Trophoblast cell (in vitro differentiated cells and primary cell): ENCODE measurements around the gene SHCBP1L.

Experiments
- DNase-seq, 2 donors: peaks; one replicate each; pipeline ENCODE4 v3.0.0-alpha.2; 2016
- H2AFZ ChIP-seq: 2 replicates; pipeline ENCODE4 v1.6.1; 2013; ENCODE audit warnings: low read length, moderate library complexity, mild to moderate bottlenecking; ENCODE audit not compliant: insufficient read depth, poor library complexity
- H2AK5ac ChIP-seq: 2 replicates; pipeline ENCODE4 v1.6.1; 2013; ENCODE audit warnings: mild to moderate bottlenecking, low read length
- H2BK120ac ChIP-seq: 2 replicates; pipeline ENCODE4 v1.6.1; 2013; ENCODE audit warnings: low read length, mild to moderate bottlenecking, moderate library complexity; ENCODE audit not compliant: insufficient read depth, poor library complexity
- H2BK12ac ChIP-seq: 2 replicates; pipeline ENCODE4 v1.6.1; 2013; ENCODE audit warnings: mild to moderate bottlenecking, low read length, moderate library complexity
- H2BK5ac ChIP-seq: 2 replicates; pipeline ENCODE4 v1.6.1; 2013; ENCODE audit warnings: low read length, low read depth, moderate library complexity, mild to moderate bottlenecking; ENCODE audit not compliant: poor library complexity
- H3K14ac ChIP-seq: 2 replicates; pipeline ENCODE4 v1.6.1; 2013; ENCODE audit warnings: mild to moderate bottlenecking, low read length
- H3K18ac ChIP-seq: 2 replicates; pipeline ENCODE4 v1.6.1; 2013; ENCODE audit warnings: mild to moderate bottlenecking, low read length
- H3K23ac ChIP-seq: 2 replicates; pipeline ENCODE4 v1.6.1; 2013; ENCODE audit warnings: low read length
- H3K27ac ChIP-seq: 2 replicates; pipeline ENCODE4 v1.5.1; 2013; ENCODE audit warnings: low read depth, mild to moderate bottlenecking, inconsistent platforms, low read length, moderate library complexity
- H3K27me3 ChIP-seq: 2 replicates; pipeline ENCODE4 v1.6.1; 2013; ENCODE audit warnings: inconsistent platforms, mild to moderate bottlenecking, low read length, moderate library complexity; ENCODE audit not compliant: insufficient read depth
- H3K36me3 ChIP-seq, 2 experiments: 1 replicate in 1 of 2; 2 replicates in 1 of 2; pipeline ENCODE4 v1.6.1; 2013; ENCODE audit warnings: low read length in 2 of 2, mild to moderate bottlenecking in 2 of 2, moderate library complexity in 1 of 2; ENCODE audit not compliant: insufficient read depth in 2 of 2, control insufficient read depth in 1 of 2
- H3K4ac ChIP-seq: 2 replicates; pipeline ENCODE4 v1.6.1; 2013; ENCODE audit warnings: low read depth, mild to moderate bottlenecking, low read length, moderate library complexity
- H3K4me1 ChIP-seq, 2 experiments: 1 replicate in 1 of 2; 2 replicates in 1 of 2; pipeline ENCODE4 v1.6.1; 2013; ENCODE audit warnings: low read length in 2 of 2, mild to moderate bottlenecking in 2 of 2, moderate library complexity in 1 of 2; ENCODE audit not compliant: insufficient read depth in 2 of 2, control insufficient read depth in 1 of 2
- H3K4me2 ChIP-seq: 2 replicates; pipeline ENCODE4 v1.6.1; 2013; ENCODE audit warnings: inconsistent platforms, mild to moderate bottlenecking, low read length, moderate library complexity
- H3K4me3 ChIP-seq: 2 replicates; pipeline ENCODE4 v1.5.1; 2013; ENCODE audit warnings: mild to moderate bottlenecking, low read depth, low read length, inconsistent platforms
- H3K79me1 ChIP-seq: one replicate; pipeline ENCODE4 v1.6.1; 2013; ENCODE audit warnings: low read length
- H3K79me2 ChIP-seq: 2 replicates; pipeline ENCODE4 v1.6.1; 2013; ENCODE audit warnings: low read length, mild to moderate bottlenecking; ENCODE audit not compliant: control insufficient read depth, insufficient read depth, poor library complexity
- H3K9ac ChIP-seq: 2 replicates; pipeline ENCODE4 v1.6.1; 2013; ENCODE audit warnings: mild to moderate bottlenecking, low read length
- H3K9me3 ChIP-seq: 2 replicates; pipeline ENCODE4 v1.6.1; 2013; ENCODE audit warnings: low read depth, mild to moderate bottlenecking, control low read depth, inconsistent platforms, low read length; ENCODE audit not compliant: insufficient read depth
- H4K12ac ChIP-seq: 2 replicates; pipeline ENCODE4 v1.6.1; 2013; ENCODE audit warnings: low read depth, mild to moderate bottlenecking, low read length, moderate library complexity
- H4K8ac ChIP-seq: 2 replicates; pipeline ENCODE4 v1.6.1; 2013; ENCODE audit warnings: low read depth, mild to moderate bottlenecking, low read length, moderate library complexity
- H4K91ac ChIP-seq: one replicate; pipeline ENCODE4 v1.6.1; 2013; ENCODE audit warnings: low read depth, mild to moderate bottlenecking, low read length, moderate library complexity
- WGBS: extraction: QIAGEN DNeasy Blood & Tissue Kit; methylation state at CpG from one replicate; pipeline ENCODE4 v1.1.7; 2013; ENCODE audit warnings: missing lambda C conversion rate; ENCODE audit not compliant: insufficient read length, insufficient coverage; ENCODE audit errors: extremely low coverage; 5-methylcytosine and 5-hydroxymethylcytosine counted together

The SHCBP1L gene

DNA sequence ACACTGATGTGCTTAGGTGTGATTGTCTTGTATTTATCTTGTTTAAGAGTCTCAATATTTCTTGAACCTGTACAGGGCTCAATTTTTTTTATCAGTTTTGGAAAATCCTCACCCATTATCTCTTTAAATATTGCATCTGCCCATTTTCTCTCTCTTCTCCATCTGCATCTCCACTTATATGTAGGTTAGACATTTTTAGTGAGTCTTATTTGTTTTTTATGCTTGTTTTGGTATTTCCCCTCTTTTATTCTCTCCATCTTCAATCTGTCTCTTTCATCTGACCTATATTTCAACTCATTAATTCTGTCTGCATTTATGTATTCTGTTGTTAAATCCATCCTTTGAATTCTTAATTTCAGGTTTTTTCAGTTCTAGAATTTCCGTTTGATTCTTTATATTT lies 32.9 kb upstream of the SHCBP1L start:
- Histone ChIP-seq H3K18ac (no peak overlapping the region), H3K9me3 (no peaks in the 10 kb centered on the region), H3K27me3 (no peaks in the 10 kb centered on the region), H3K79me2 (no peaks in the 10 kb centered on the region), H3K14ac (no peak overlapping the region), H3K27ac (no peak overlapping the region), H2AFZ (no peak overlapping the region), H3K4me1 (no peaks in the 10 kb centered on the region), H4K12ac (no peak overlapping the region), H2AK5ac (no peak overlapping the region), H2BK120ac (no peak overlapping the region), H2BK5ac (no peak overlapping the region), H3K36me3 (no peaks in the 10 kb centered on the region), H3K4me3 (no peak overlapping the region), H3K9ac (no peak overlapping the region), H3K79me1 (no peaks in the 10 kb centered on the region), H4K91ac (no peak overlapping the region), H3K23ac (no peak overlapping the region), H3K4ac (no peak overlapping the region), H3K4me2 (no peak overlapping the region), H4K8ac (no peak overlapping the region), H2BK12ac (no peak overlapping the region)
- DNase-seq, result no peak
- no CpG with 5 or more reads among the region's 1 CpG for WGBS

DNA sequence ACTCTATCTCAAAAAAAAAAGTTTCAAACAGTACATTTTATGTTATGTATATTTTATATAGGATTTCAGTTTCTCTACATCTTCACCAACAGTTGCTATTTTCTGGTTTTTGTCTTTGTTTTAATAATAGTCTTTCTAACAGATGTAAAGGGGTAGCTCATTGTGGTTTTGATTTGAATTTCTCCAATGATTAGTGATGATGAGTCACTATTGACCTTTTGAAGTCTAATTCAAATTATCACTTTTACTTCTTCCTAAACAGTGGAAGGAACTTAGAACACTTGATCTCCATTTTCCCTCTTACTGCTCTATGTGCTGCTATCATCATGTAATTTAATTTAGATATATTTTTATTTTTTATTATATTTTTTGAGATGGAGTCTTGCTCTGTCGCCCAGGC lies 31.7 kb upstream of the SHCBP1L start:
- H2BK12ac ChIP-seq, result no peak overlapping the region
- no peaks in the 10 kb centered on the region for H3K4me1 ChIP-seq
- H2BK120ac ChIP-seq, result no peak overlapping the region
- H3K4me3 ChIP-seq, result no peak overlapping the region
- H4K12ac ChIP-seq, result no peak overlapping the region
- H4K91ac ChIP-seq, result no peak overlapping the region
- H3K27ac ChIP-seq, result no peak overlapping the region
- H3K18ac ChIP-seq, result no peak overlapping the region
- H3K36me3 ChIP-seq, result no peaks in the 10 kb centered on the region
- H3K4ac ChIP-seq, result no peak overlapping the region
- DNase-seq, result no peak
- no CpG with 5 or more reads among the region's 1 CpG for WGBS
- H3K14ac ChIP-seq, result no peak overlapping the region
- H2AFZ ChIP-seq, result no peak overlapping the region
- no peak overlapping the region for H3K9ac ChIP-seq
- no peaks in the 10 kb centered on the region for H3K9me3 ChIP-seq
- no peak overlapping the region for H4K8ac ChIP-seq
- H3K79me1 ChIP-seq, result no peaks in the 10 kb centered on the region
- H3K79me2 ChIP-seq, result no peaks in the 10 kb centered on the region
- H3K27me3 ChIP-seq, result no peaks in the 10 kb centered on the region
- H3K4me2 ChIP-seq, result no peak overlapping the region
- no peak overlapping the region for H3K23ac ChIP-seq
- H2BK5ac ChIP-seq, result no peak overlapping the region
- H2AK5ac ChIP-seq, result no peak overlapping the region

DNA sequence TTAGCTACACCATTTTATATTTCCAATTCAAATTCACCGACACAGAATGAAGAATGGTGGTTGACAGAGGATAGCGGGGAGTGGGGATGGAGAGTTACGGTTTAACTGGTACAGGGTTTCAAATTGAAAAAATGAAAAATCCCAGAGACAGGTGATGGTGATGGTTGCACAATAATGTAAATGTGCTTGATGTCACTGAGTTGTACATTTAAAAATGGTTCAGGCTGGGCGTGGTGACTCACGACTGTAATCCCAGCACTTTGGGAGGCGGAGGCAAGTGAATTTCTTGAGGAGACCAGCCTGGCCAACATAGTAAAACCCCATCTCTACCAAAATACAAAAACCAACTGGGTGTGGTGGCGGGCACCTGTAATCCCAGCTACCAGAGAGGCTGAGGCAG lies 31.2 kb upstream of the SHCBP1L start:
- Histone ChIP-seq H3K36me3 (no peaks in the 10 kb centered on the region), H3K4me3 (no peak overlapping the region), H3K27me3 (no peaks in the 10 kb centered on the region), H3K4me2 (no peak overlapping the region), H3K4ac (no peak overlapping the region), H2BK120ac (no peak overlapping the region), H4K8ac (no peak overlapping the region), H4K12ac (no peak overlapping the region), H3K14ac (no peak overlapping the region), H4K91ac (no peak overlapping the region), H3K4me1 (no peaks in the 10 kb centered on the region), H2BK5ac (no peak overlapping the region), H3K79me2 (no peaks in the 10 kb centered on the region), H3K9ac (no peak overlapping the region), H3K27ac (no peak overlapping the region), H2AFZ (no peak overlapping the region), H3K9me3 (no peaks in the 10 kb centered on the region), H3K23ac (no peak overlapping the region), H3K79me1 (no peaks in the 10 kb centered on the region), H3K18ac (no peak overlapping the region), H2AK5ac (no peak overlapping the region), H2BK12ac (no peak overlapping the region)
- no peak for DNase-seq
- WGBS, result no CpG with 5 or more reads among the region's 7 CpGs

DNA sequence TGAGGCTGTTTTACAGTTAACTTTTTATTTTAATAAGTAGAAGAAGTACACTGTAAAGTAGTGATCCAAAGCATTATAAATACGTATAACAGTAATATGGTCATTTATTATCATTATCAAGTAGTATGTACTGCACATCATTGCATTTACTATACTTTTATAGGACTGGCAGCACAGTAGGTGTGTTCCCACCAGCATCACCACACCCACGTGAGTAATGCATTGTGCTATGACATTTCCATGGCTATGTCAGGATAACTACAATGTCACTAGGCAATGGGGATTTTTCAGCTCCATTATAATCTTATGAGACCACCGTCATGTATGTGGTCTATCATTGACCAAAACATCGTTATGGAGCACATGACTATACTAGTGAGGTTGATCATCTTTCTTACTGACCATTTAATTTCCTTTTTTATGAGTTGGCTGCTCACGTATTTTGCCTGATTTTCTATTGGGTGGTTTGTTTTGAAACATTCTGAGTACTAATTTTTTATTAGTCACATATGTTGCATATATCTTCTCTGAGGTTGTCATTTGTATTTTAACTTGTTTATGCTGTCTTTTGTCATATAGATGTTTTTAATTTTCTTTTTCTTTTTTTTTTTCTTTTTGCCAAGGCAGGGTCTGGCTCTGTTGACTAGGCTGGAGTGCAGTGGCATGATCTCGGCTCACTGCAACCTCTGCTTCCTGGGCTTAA lies 25.3 kb upstream of the SHCBP1L start:
- Histone ChIP-seq H4K91ac (no peak overlapping the region), H3K36me3 (no peaks in the 10 kb centered on the region), H3K23ac (no peak overlapping the region), H3K79me1 (no peaks in the 10 kb centered on the region), H3K9me3 (no peaks in the 10 kb centered on the region), H4K8ac (no peak overlapping the region), H2AFZ (no peak overlapping the region), H4K12ac (no peak overlapping the region), H3K4me2 (no peak overlapping the region), H3K4me1 (peaks cover 0 to 2% of the 10 kb centered on the region in 2 experiments), H3K18ac (no peak overlapping the region), H3K27ac (no peak overlapping the region), H3K9ac (no peak overlapping the region), H2BK12ac (no peak overlapping the region), H3K79me2 (no peaks in the 10 kb centered on the region), H3K14ac (no peak overlapping the region), H3K4me3 (no peak overlapping the region), H2BK120ac (no peak overlapping the region), H2BK5ac (no peak overlapping the region), H3K4ac (no peak overlapping the region), H2AK5ac (no peak overlapping the region), H3K27me3 (no peaks in the 10 kb centered on the region)
- peak; percentile 56 to 73 for DNase-seq
- no CpG with 5 or more reads among the region's 6 CpGs for WGBS
